ENCODE data around the gene TMEM53. TPM values are rescaled to one million over a fixed set of nuclear protein-coding genes. Genes with fewer than 3 reads are reported as not detected.

TMEM53 gene
- total and polyA plus RNA-seq, 2 donors (not counting 3 experiments of a cell fraction or from before 2014, with no cell fraction given) = 5.3 to 16.5 TPM

- no peaks in the 10 kb centered on the region for H4K20me1 ChIP-seq (replicated peaks; ENCODE audit: control insufficient read depth, extremely low read depth, insufficient read depth, low read length)
- no peak overlapping the region for H3K27ac ChIP-seq (ENCODE audit: insufficient read depth, low read depth, low read length)
- H3K9ac ChIP-seq (replicated peaks; ENCODE audit: extremely low read depth, insufficient read depth, low read length) = no peak overlapping the region
- no peaks in the 10 kb centered on the region for H3K36me3 ChIP-seq (ENCODE audit: control insufficient read depth in 2 of 2, extremely low read depth in 1 of 2, insufficient read depth in 2 of 2, low read length in 2 of 2)
- no peaks in the 10 kb centered on the region for H3K4me1 ChIP-seq (ENCODE audit: control insufficient read depth, extremely low read depth, insufficient read depth, low read length)
- FAIRE-seq = no peak
- BruUV-seq (replicated peaks) = no TSS peak
- ChIA-PET CTCF (interaction anchor here (0.8 to 15.0 kb wide), 5 partner anchors 8 to 387 kb away, joined by 3 to 398 read pairs (median 6); no protein-coding TSS in a partner anchor), POLR2A (no interaction called here)
- DNase-seq (ENCODE audit: low read depth, low spot score) = no peak
- H3K4me2 ChIP-seq (ENCODE audit: insufficient read depth, low read length) = no peak overlapping the region
- no peak overlapping the region for H2AFZ ChIP-seq (ENCODE audit: low read depth, low read length)
- dilution Hi-C loops (cut with MboI; ENCODE audit: extremely low pct_ligation_motif_present, low sequenced_read_pairs) = no loop called here
- H3K79me2 ChIP-seq (ENCODE audit: control insufficient read depth, insufficient read depth, low read length) = no peaks in the 10 kb centered on the region
- no peak overlapping the region for H3K4me3 ChIP-seq (replicated peaks in 1 of 3; ENCODE audit: insufficient read depth in 1 of 3, low read depth in 1 of 3, low read length in 3 of 3)
- TF ChIP-seq CTCF (IDR thresholded peaks at IDR 0.05; ENCODE audit: extremely low read depth in 1 of 2, insufficient read depth in 1 of 2, low read depth in 1 of 2, low read length in 2 of 2) (no peak), MYC (IDR thresholded peaks at IDR 0.05; ENCODE audit: low read depth, low read length) (no peak), MAX (IDR thresholded peaks at IDR 0.05; ENCODE audit: insufficient read depth, insufficient read length) (no peak), POLR2AphosphoS5 (IDR thresholded peaks at IDR 0.05; ENCODE audit: insufficient read depth, low read depth, low read length) (no peak), EZH2 (IDR thresholded peaks at IDR 0.05; ENCODE audit: borderline replicate concordance, low read depth, low read length, severe bottlenecking) (no peak), POLR2A (IDR thresholded peaks at IDR 0.05; ENCODE audit: low read depth, low read length) (no peak), JUN (IDR thresholded peaks at IDR 0.05; ENCODE audit: borderline replicate concordance, insufficient read depth, insufficient read length, low read depth) (no peak), FOS (IDR thresholded peaks at IDR 0.05; ENCODE audit: borderline replicate concordance, insufficient read depth, low read length) (no peak), GATA2 (IDR thresholded peaks at IDR 0.05; ENCODE audit: insufficient read depth, insufficient read length, low read depth, low read length) (no peak)
- H3K9me3 ChIP-seq (replicated peaks; ENCODE audit: control insufficient read depth, insufficient read depth, low read length) = no peaks in the 10 kb centered on the region
- no peaks in the 10 kb centered on the region for H3K9me1 ChIP-seq (replicated peaks; ENCODE audit: control insufficient read depth, extremely low read depth, insufficient read depth, low read length)
- intact Hi-C loops (cut with micrococcal nuclease) = no loop called here
- peaks cover 8 to 14% of the 10 kb centered on the region in 2 experiments for H3K27me3 ChIP-seq (ENCODE audit: control insufficient read depth in 2 of 2, insufficient read depth in 2 of 2, low read length in 2 of 2)
Observed at GRCh38 chr1:44604157-44604955, 69.9 kb downstream of the TMEM53 start.

Measured in endothelial cell of umbilical vein (primary cell).